ENCODE data around the gene LRMDA. TPM values are rescaled to one million over a fixed set of nuclear protein-coding genes. Genes with fewer than 3 reads are reported as not detected.

Gene LRMDA
- total RNA-seq, 1 donor from 2014 or later, result 5.2 TPM

DNA sequence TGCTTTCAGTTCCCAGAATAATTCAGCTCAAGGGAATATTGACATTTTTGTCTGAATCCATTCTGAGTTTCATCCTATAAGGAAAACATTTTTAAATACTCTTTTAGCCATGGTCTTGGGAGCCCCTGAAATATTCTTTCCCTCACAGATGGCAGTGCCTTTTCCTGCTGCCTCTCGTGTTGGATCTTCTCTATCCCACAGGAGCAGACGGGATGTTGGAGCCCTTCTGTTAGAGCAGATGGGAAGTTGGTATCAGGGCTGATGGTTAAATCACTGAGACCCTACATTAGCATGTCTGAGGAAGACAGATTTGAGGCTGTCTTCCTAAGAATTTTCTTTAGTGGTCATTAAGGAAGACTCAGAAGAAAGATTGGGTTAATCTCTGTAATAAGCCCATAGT, 737.8 kb downstream of the LRMDA start:
- DNase-seq (ENCODE audit: low spot score), result no peak
- no peak overlapping the region for H3K9ac ChIP-seq
- no peak for TF ChIP-seq EZH2phosphoT487 (IDR thresholded peaks at IDR 0.05)
- TF ChIP-seq EZH2 (IDR thresholded peaks at IDR 0.05), result no peak
- TF ChIP-seq, protein P1, sequence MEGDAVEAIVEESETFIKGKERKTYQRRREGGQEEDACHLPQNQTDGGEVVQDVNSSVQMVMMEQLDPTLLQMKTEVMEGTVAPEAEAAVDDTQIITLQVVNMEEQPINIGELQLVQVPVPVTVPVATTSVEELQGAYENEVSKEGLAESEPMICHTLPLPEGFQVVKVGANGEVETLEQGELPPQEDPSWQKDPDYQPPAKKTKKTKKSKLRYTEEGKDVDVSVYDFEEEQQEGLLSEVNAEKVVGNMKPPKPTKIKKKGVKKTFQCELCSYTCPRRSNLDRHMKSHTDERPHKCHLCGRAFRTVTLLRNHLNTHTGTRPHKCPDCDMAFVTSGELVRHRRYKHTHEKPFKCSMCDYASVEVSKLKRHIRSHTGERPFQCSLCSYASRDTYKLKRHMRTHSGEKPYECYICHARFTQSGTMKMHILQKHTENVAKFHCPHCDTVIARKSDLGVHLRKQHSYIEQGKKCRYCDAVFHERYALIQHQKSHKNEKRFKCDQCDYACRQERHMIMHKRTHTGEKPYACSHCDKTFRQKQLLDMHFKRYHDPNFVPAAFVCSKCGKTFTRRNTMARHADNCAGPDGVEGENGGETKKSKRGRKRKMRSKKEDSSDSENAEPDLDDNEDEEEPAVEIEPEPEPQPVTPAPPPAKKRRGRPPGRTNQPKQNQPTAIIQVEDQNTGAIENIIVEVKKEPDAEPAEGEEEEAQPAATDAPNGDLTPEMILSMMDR (IDR thresholded peaks at IDR 0.05), result no peak

DNA sequence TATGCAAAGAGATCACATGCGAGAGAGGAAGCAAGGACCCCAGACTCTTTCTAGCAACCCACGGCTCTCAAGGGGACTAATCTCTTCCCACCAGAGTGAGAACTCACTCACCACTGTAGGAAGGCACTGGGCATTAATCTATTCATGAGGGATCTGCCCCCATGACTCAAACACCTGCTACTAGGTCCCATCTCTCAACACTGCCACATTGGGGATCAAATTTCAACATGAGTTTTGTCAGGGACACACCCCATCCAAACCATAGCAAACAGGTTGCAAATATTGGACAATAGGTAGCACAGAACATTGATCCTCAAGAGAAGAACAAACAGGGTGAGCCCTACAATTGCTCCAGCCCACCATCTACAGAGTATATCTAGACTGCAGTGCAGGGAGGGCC, 740.6 kb downstream of the LRMDA start:
- no peak overlapping the region for H3K4me3 ChIP-seq
- peaks cover 2% of the 10 kb centered on the region for H3K27me3 Mint-ChIP-seq (ENCODE audit: insufficient read depth, low read depth)
- TF ChIP-seq, protein P1 (IDR thresholded peaks at IDR 0.05), result no peak
- no peaks in the 10 kb centered on the region for H3F3A ChIP-seq (ENCODE audit: low read depth)
- H2AFZ ChIP-seq (replicated peaks), result no peak overlapping the region
- H3K9me3 Mint-ChIP-seq, result peaks cover 18% of the 10 kb centered on the region
- H3K36me3 ChIP-seq, result no peaks in the 10 kb centered on the region
- H3K27me3 ChIP-seq, result no peaks in the 10 kb centered on the region
- H3K4me1 ChIP-seq, result no peaks in the 10 kb centered on the region
- H3K9ac ChIP-seq, result no peak overlapping the region
- no peak overlapping the region for H3K4me2 ChIP-seq
- no peak for DNase-seq (ENCODE audit: low spot score)
- peaks cover 7% of the 10 kb centered on the region for H3K4me1 Mint-ChIP-seq
- no peak overlapping the region for H3K27ac Mint-ChIP-seq
- H3K79me2 ChIP-seq (ENCODE audit: low read depth), result no peaks in the 10 kb centered on the region
- H4K20me1 ChIP-seq (ENCODE audit: low read depth), result no peaks in the 10 kb centered on the region
- no peaks in the 10 kb centered on the region for H3K9me3 ChIP-seq (ENCODE audit: low read depth)
- H3K4me3 Mint-ChIP-seq, result no peak overlapping the region
- H3K36me3 Mint-ChIP-seq, result peaks cover 2% of the 10 kb centered on the region
- no peak overlapping the region for H3K27ac ChIP-seq

More for the DNA sequence above, 737.8 kb downstream of the LRMDA start:
- H3K4me3 ChIP-seq, result no peak overlapping the region
- no peaks in the 10 kb centered on the region for H4K20me1 ChIP-seq (ENCODE audit: low read depth)
- H3K4me1 Mint-ChIP-seq, result no peaks in the 10 kb centered on the region
- no peak overlapping the region for H2AFZ ChIP-seq (replicated peaks)
- no peak overlapping the region for H3K4me2 ChIP-seq
- H3K27ac Mint-ChIP-seq, result no peak overlapping the region
- H3K4me1 ChIP-seq, result no peaks in the 10 kb centered on the region
- no peaks in the 10 kb centered on the region for H3K9me3 ChIP-seq (ENCODE audit: low read depth)
- H3K79me2 ChIP-seq (ENCODE audit: low read depth), result no peaks in the 10 kb centered on the region
- H3K27ac ChIP-seq, result no peak overlapping the region
- peaks cover 2% of the 10 kb centered on the region for H3K27me3 Mint-ChIP-seq (ENCODE audit: insufficient read depth, low read depth)
- no peaks in the 10 kb centered on the region for H3K27me3 ChIP-seq
- peaks cover 2% of the 10 kb centered on the region for H3K36me3 Mint-ChIP-seq
- peaks cover 33% of the 10 kb centered on the region for H3K9me3 Mint-ChIP-seq
- H3K4me3 Mint-ChIP-seq, result no peak overlapping the region
- H3K36me3 ChIP-seq, result no peaks in the 10 kb centered on the region
- no peaks in the 10 kb centered on the region for H3F3A ChIP-seq (ENCODE audit: low read depth)

DNA sequence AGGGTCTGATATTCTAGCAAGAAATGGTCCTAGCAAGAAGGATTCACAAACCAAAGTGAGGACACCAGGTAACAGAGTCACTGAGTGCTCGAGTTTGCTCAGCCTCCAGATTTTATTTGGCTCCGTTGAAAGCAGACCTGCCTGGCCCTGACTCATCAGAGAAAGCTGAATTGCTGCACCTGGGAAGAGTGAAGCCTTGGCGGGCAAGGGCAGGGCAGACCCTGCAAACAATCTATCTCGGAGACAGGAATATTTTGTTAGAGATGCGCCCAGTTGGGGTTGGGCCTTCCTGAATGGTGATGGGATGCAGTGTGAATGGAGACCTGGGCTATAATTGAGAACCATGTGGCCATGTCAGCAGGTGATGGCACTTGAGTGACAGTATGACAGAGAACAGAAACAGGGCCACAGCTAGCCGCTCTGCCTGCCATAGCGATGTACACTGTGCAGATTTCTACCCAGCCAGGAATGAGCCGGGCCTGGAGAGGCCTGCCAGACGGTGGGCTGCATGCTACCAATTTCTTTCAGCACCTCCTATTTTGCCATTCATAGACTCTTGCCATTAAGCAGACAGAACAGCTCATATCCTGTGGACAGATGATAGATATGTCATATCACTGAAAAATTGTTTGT, 744.2 kb downstream of the LRMDA start:
- H4K20me1 ChIP-seq (ENCODE audit: low read depth), result no peaks in the 10 kb centered on the region
- no peak overlapping the region for H3K4me3 Mint-ChIP-seq
- H2AFZ ChIP-seq (replicated peaks), result no peak overlapping the region
- peaks cover 16% of the 10 kb centered on the region for H3K9me3 Mint-ChIP-seq
- no peak for DNase-seq (ENCODE audit: low spot score)
- H3K36me3 Mint-ChIP-seq, result peaks cover 2% of the 10 kb centered on the region
- TF ChIP-seq EZH2phosphoT487 (IDR thresholded peaks at IDR 0.05) (no peak), EZH2 (IDR thresholded peaks at IDR 0.05) (no peak)
- TF ChIP-seq, protein P1 (IDR thresholded peaks at IDR 0.05), result no peak
- no peaks in the 10 kb centered on the region for H3K27me3 ChIP-seq
- no peak overlapping the region for H3K27ac ChIP-seq
- no peaks in the 10 kb centered on the region for H3K36me3 ChIP-seq
- no peaks in the 10 kb centered on the region for H3K9me3 ChIP-seq (ENCODE audit: low read depth)
- H3K27me3 Mint-ChIP-seq (ENCODE audit: insufficient read depth, low read depth), result peaks cover 5% of the 10 kb centered on the region
- no peak overlapping the region for H3K4me2 ChIP-seq
- H3K4me1 ChIP-seq, result peaks cover 3% of the 10 kb centered on the region
- no peak overlapping the region for H3K4me3 ChIP-seq
- no peaks in the 10 kb centered on the region for H3K79me2 ChIP-seq (ENCODE audit: low read depth)
- H3F3A ChIP-seq (ENCODE audit: low read depth), result no peaks in the 10 kb centered on the region
- peaks cover 21% of the 10 kb centered on the region for H3K4me1 Mint-ChIP-seq
- no peak overlapping the region for H3K27ac Mint-ChIP-seq
- no peak overlapping the region for H3K9ac ChIP-seq

Measured in neural progenitor cell (in vitro differentiated cells).